22Rv1 (cell line): ENCODE measurements around the gene FLNA.

Experiments used
- H3K27ac ChIP-seq: fragments of 450-650 bp; 2 replicates; pipeline ENCODE4 v1.5.1; 2017
- ZFX ChIP-seq: fragments of 450-650 bp; IDR thresholded peaks from 2 replicates; pipeline ENCODE4 v1.6.1; 2017; ENCODE audit warnings: antibody characterized with exemption, borderline replicate concordance
- TF ChIP-seq, protein P1 (sequence below): fragments of 450-650 bp; IDR thresholded peaks from 2 replicates; pipeline ENCODE4 v1.5.1; 2017; ENCODE audit warnings: mild to moderate bottlenecking

FLNA gene

DNA sequence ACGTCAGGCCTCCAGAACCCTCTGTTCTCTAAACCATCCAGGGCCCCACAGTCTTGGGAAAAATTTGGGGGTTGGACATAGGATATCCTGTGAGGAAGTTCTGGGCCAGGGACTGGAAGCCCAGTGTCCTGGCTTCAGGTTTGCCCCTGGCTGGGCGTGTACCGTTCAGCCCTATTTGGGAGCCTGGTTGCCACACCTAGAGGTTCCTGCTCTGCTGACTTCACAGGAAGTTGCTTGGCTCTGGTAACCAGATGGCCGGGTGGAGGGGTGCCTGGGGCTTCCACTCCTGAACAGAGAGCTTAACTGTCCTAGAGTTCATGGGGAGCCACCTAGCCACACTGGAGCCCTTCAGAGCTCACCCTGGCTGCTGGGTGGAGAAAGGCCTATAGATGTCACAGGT lies 38.0 kb upstream of the FLNA start:
- peak overlapping the region; percentile 84 for H3K27ac ChIP-seq
- no peak for TF ChIP-seq ZFX
- TF ChIP-seq, protein P1, sequence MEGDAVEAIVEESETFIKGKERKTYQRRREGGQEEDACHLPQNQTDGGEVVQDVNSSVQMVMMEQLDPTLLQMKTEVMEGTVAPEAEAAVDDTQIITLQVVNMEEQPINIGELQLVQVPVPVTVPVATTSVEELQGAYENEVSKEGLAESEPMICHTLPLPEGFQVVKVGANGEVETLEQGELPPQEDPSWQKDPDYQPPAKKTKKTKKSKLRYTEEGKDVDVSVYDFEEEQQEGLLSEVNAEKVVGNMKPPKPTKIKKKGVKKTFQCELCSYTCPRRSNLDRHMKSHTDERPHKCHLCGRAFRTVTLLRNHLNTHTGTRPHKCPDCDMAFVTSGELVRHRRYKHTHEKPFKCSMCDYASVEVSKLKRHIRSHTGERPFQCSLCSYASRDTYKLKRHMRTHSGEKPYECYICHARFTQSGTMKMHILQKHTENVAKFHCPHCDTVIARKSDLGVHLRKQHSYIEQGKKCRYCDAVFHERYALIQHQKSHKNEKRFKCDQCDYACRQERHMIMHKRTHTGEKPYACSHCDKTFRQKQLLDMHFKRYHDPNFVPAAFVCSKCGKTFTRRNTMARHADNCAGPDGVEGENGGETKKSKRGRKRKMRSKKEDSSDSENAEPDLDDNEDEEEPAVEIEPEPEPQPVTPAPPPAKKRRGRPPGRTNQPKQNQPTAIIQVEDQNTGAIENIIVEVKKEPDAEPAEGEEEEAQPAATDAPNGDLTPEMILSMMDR = no peak

DNA sequence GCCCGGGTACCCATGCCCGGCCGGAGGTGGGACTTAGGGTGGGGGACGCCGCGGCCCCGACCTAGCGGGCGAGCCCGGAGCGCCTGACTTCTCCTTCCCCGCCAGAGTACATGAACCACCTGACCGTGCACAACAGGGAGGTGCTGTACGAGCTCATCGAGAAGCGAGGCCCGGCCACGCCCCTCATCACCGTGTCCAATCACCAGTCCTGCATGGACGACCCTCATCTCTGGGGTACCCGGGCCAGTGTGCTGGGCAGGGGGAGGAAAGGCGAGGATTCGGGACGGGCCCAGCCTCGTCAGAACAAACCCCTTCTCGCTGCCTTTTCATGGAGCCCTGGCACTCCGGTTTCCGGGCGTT lies 37.5 kb upstream of the FLNA start:
- no peak for TF ChIP-seq ZFX
- TF ChIP-seq, protein P1 = no peak
- H3K27ac ChIP-seq = peak overlapping the region; percentile 84

DNA sequence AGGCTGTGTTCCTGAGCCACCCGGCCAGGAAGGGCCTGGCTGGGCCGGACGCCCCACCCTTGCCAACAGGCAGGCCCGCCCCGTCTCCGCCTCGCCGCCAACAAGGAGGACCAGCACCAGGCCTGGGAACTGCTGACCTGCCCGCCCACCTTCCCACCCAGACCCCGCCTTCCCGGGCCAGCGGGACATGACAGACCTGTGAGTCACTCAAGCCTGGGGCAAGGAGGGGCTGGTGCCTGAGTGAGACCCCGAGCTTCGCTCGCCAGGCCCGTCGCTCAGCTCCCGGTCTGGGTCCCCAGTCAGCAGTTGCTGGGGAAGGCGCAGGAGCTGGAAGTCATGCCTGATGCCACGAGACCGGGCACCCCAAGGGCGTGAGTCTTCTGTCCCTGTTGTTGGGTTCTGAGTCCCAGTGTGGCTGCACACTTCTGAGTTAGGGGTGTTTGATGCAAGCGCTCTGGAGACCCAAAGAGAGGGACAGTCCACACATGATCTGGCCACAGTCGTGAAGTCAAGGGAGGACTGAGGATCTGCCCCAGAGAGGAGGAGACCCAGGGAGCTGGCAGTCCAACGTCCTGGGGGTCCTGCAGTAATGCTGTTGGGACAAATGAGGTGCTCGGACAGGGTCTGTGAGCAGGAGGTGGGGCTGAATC lies 34.9 kb upstream of the FLNA start, which contains the start of gene DNASE1L1:
Gene DNASE1L1 (minus strand): TSS at position 33 of the 650 bp plus-strand sequence. CDS start 3,686 bp downstream, outside the sequence.
- no peak for TF ChIP-seq ZFX
- TF ChIP-seq, protein P1 = no peak
- no peak within 1 kb of the TSS; the same call in 1 of the 2 replicates for H3K27ac ChIP-seq

DNA sequence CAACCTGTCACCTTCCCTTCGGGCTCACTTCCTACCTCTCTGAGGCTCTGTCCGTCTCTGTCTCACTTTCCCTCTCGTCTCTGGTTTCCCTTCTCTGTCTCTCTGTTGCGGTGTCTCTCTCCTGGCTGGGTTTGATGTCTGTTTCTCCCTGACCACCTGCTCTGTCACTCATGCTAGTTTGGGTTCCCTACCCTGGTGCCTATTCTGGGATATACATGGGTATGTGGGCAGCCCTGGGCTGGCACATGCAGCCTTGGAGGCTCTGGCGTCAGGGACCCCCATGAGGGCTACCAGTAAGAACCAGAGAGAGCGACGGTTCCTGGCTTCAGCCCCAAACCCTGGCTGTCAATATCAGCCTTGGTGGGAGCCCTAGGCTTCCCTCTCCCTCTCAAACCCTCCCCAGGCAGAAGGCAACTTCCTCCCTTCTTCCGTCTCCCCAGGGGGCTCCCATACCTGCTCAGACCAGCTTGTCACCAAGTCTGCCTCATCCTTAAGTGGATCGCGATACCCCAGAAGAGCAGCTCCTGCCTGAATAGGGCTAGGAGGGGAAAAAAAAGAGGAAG lies 34.3 kb upstream of the FLNA start:
- no peak overlapping the region for H3K27ac ChIP-seq
- no peak for TF ChIP-seq ZFX
- TF ChIP-seq, protein P1 = no peak

DNA sequence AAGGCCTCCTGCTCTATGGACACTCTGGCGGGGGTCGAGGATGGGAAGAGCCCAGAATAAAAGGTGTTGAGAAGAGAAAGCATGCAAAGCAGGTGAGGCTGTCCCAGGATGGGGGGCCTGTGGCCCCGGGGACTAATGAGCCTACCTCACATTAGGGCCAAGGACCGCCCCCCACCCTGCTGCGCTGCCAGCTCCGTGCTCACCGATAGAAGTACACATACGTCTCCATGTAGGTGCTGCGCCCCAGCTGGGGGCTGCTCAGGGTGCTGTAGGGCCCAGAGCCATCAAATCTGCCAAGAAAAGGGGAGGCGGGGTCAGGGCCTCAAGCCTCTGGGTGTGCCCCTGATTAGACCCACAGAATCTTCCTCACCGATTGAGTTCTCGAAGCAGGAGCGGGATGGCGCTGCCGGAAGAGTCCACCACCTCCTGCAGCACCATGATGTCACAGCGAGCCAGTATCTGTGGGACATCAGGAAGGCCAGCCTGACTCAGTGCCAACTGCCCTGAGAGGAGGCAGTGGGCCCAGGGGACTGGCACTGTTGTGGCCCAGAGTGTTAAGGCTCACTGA lies 30.3 kb upstream of the FLNA start:
- H3K27ac ChIP-seq = no peak overlapping the region
- TF ChIP-seq ZFX = no peak
- TF ChIP-seq, protein P1 = no peak

DNA sequence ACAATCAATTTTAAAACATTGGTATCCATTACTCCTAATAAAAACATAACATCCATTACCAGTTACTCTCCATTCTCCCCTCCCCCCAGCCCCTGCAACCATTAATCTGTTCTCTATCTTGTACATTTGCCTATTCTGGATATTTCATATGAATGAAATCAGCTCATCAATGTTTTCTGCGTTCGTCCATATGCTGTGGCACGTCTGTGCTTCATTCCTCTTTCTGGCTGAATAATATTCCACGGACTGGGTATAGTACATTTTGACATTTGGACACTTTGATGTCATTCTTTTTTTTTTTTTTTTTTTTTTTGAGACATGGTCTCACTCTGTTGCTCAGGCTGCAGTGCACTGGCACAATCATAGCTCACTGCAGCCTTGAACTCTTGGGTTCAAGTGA lies 29.4 kb upstream of the FLNA start:
- no peak overlapping the region for H3K27ac ChIP-seq
- TF ChIP-seq, protein P1 = no peak

DNA sequence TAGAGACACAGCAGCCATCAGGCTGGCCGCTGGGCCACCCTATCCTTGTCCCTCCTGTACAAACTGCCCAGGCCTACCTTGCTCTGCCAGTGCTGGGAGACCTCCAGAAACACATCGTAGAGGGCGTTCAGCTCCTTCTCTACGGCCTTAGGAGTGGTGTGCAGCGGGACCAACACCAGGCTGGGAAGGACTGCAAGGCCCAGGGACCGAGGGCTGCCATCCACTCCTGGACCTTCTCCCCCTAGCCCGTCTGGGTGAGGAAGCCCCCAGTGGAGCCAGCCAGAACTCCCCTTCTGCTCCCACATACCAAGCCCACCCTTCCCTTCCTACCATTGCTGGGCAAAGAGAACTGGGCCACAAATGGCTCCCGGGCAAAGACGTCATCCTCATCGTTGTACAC lies 28.8 kb upstream of the FLNA start:
- H3K27ac ChIP-seq = no peak overlapping the region
- no peak for TF ChIP-seq ZFX
- TF ChIP-seq, protein P1 = no peak
